Calu3 (cell line): Measurements from ENCODE around the gene HPS3. TPM values are rescaled to one million over a fixed set of nuclear protein-coding genes. Genes with fewer than 3 reads are reported as not detected.
A peak's percentile ranks its signal among the peaks of the same experiment; 100 is the strongest.

Source experiments
- Bru-seq: library from RNA; stranded (reverse); fragments of 400-500 nt; gene quantifications from one replicate; lab custom pipeline; 2021; lab: Mats Ljungman, UMichigan
- BruChase-seq, 2 experiments: library from RNA; stranded (reverse); fragments of 400-500 nt; gene quantifications; one replicate each; lab custom pipeline; 2021; lab: Mats Ljungman, UMichigan
- BruUV-seq: library from RNA; stranded (reverse); fragments of 400-500 nt; replicated peaks from 2 replicates; lab custom pipeline; 2021; lab: Mats Ljungman, UMichigan
- CTCF ChIA-PET: fragments of 300-600 bp; sonication (Branson Sonifier 250); formaldehyde crosslinking; loops from one replicate; lab custom pipeline; 2022; ENCODE audit warnings: antibody characterized with exemption; lab: Charles Lee
- DNase-seq: peaks from one replicate; pipeline ENCODE4 v3.0.0; 2022
- H3K27ac Mint-ChIP-seq: one replicate; pipeline ENCODE4 v1.8.0; 2022; ENCODE audit warnings: mixed read lengths; ENCODE audit not compliant: unreplicated experiment
- H3K27me3 Mint-ChIP-seq: one replicate; pipeline ENCODE4 v1.8.0; 2022; ENCODE audit warnings: mixed read lengths; ENCODE audit not compliant: unreplicated experiment
- H3K36me3 Mint-ChIP-seq: one replicate; pipeline ENCODE4 v1.8.0; 2022; ENCODE audit warnings: mild to moderate bottlenecking, moderate library complexity, mixed read lengths; ENCODE audit not compliant: insufficient read depth, unreplicated experiment
- H3K4me1 Mint-ChIP-seq: one replicate; pipeline ENCODE4 v1.8.0; 2022; ENCODE audit warnings: mild to moderate bottlenecking, low read depth, mixed read lengths; ENCODE audit not compliant: unreplicated experiment
- H3K4me3 Mint-ChIP-seq: one replicate; pipeline ENCODE4 v1.8.0; 2022; ENCODE audit warnings: mild to moderate bottlenecking, low read depth, moderate library complexity, mixed read lengths; ENCODE audit not compliant: unreplicated experiment
- H3K9me3 Mint-ChIP-seq: one replicate; pipeline ENCODE4 v1.8.0; 2022; ENCODE audit warnings: low read depth, mixed read lengths; ENCODE audit not compliant: unreplicated experiment
- intact Hi-C: fragments of 100-400 bp; cut with micrococcal nuclease; formaldehyde crosslinking; loops from one replicate; pipeline ENCODE4 v1.10.0; 2022; ENCODE audit not compliant: unreplicated experiment
- long read RNA-seq: library from polyadenylated mRNA; stranded (forward); transcript quantifications from one replicate; pipeline ENCODE4 v2.0.0, GENCODE V29; 2022
- total RNA-seq: library from RNA; stranded (reverse); gene quantifications from 2 replicates; pipeline ENCODE4 v1.2.3, GENCODE V29; 2022
- TF ChIP-seq, protein P1 (sequence below): fragments of 200-600 bp; IDR thresholded peaks from one replicate; pipeline ENCODE4 v1.8.0; 2022; ENCODE audit warnings: antibody characterized with exemption; ENCODE audit not compliant: unreplicated experiment

The HPS3 gene
- 46.4 and 49.5 TPM in 2 replicates for total RNA-seq
- Bru-seq, nascent RNA = percentile 91 among the genes with signal in this experiment
- percentile 84 among the genes with signal in this experiment for BruChase-seq, experiment 1, labeled RNA remaining after a 6-hour chase
- BruChase-seq, experiment 2, labeled RNA remaining after a 2-hour chase = percentile 85 among the genes with signal in this experiment
- long read RNA-seq, full-length matches to known transcripts = 50 of 75 reads
- long read RNA-seq, partial matches to known transcripts = 8 of 75 reads
- long read RNA-seq, other reads (novel, unspliced or antisense) = 17 of 75 reads

GRCh38 chr3:149129326-149130205, at the start of gene HPS3:
HPS3 (plus strand) TSS chr3:149129638; CDS start chr3:149129724, 86 bp downstream.
- DNase-seq = peak; percentile 98
- H3K27ac Mint-ChIP-seq = peak within 1 kb of the TSS; percentile 91
- TF ChIP-seq, protein P1, sequence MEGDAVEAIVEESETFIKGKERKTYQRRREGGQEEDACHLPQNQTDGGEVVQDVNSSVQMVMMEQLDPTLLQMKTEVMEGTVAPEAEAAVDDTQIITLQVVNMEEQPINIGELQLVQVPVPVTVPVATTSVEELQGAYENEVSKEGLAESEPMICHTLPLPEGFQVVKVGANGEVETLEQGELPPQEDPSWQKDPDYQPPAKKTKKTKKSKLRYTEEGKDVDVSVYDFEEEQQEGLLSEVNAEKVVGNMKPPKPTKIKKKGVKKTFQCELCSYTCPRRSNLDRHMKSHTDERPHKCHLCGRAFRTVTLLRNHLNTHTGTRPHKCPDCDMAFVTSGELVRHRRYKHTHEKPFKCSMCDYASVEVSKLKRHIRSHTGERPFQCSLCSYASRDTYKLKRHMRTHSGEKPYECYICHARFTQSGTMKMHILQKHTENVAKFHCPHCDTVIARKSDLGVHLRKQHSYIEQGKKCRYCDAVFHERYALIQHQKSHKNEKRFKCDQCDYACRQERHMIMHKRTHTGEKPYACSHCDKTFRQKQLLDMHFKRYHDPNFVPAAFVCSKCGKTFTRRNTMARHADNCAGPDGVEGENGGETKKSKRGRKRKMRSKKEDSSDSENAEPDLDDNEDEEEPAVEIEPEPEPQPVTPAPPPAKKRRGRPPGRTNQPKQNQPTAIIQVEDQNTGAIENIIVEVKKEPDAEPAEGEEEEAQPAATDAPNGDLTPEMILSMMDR = peak; percentile 16
- peaks cover 29% of the 10 kb centered on the region for H3K4me1 Mint-ChIP-seq
- no peaks in the 10 kb centered on the region for H3K27me3 Mint-ChIP-seq
- H3K9me3 Mint-ChIP-seq = no peaks in the 10 kb centered on the region
- H3K4me3 Mint-ChIP-seq = peak within 1 kb of the TSS; percentile 94
- BruUV-seq = no TSS peak
- H3K36me3 Mint-ChIP-seq = peaks cover 37% of the 10 kb centered on the region
- CTCF ChIA-PET = interaction anchor here (0.8 to 1.8 kb wide), 10 partner anchors 9 to 360 kb away, joined by 3 to 18 read pairs (median 4); no protein-coding TSS in a partner anchor
- intact Hi-C loops = loop anchor here (1.0 to 5.0 kb wide), 3 partner anchors 53 to 347 kb away; no protein-coding TSS in a partner anchor

GRCh38 chr3:149080011-149080698, 49.3 kb upstream of the HPS3 start:
- no peak for DNase-seq

DNA sequence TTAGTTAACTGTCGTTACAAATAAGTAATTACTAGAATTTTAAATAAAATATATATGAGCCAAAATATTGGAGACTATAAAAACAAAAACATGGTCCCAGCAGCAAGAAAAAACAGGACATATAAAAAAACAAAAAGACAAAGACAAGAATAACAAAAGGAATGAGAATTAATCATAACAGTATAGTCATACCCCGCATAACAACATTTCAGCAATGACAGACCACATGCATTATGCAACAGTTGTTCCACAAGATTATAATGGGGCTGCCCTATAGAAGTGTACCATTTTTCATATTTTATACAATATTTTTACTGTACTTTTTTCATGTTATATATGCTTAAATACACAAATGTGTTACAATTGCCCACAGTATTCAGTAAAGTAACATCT, 48.7 kb upstream of the HPS3 start:
- H3K4me1 Mint-ChIP-seq = peaks cover 20% of the 10 kb centered on the region

More at GRCh38 chr3:149080011-149080698, 49.3 kb upstream of the HPS3 start:
- Mint-ChIP-seq H3K4me3 (no peak overlapping the region), H3K27me3 (no peaks in the 10 kb centered on the region), H3K9me3 (no peaks in the 10 kb centered on the region), H3K36me3 (peaks cover 14% of the 10 kb centered on the region), H3K27ac (no peak overlapping the region), H3K4me1 (peaks cover 14% of the 10 kb centered on the region)
- BruUV-seq = no TSS peak
- CTCF ChIA-PET = no interaction called here
- intact Hi-C loops = no loop called here
- TF ChIP-seq, protein P1 = no peak

More for the DNA sequence above, 48.7 kb upstream of the HPS3 start:
- H3K27ac Mint-ChIP-seq = no peak overlapping the region
- no peaks in the 10 kb centered on the region for H3K27me3 Mint-ChIP-seq
- no peak overlapping the region for H3K4me3 Mint-ChIP-seq
- intact Hi-C loops = no loop called here
- H3K36me3 Mint-ChIP-seq = peaks cover 19% of the 10 kb centered on the region
- BruUV-seq = no TSS peak
- DNase-seq = no peak
- TF ChIP-seq, protein P1 = no peak
- CTCF ChIA-PET = no interaction called here
- no peaks in the 10 kb centered on the region for H3K9me3 Mint-ChIP-seq
